ENCODE measurements around the gene GTPBP1.

The GTPBP1 gene

GRCh38 chr22:38761202-38762162 is 55.7 kb downstream of the GTPBP1 start:
- no peak for DNase-seq

- DNase-seq = no peak
Observed at GRCh38 chr22:38762551-38762983, 56.8 kb downstream of the GTPBP1 start.

- DNase-seq = peak; percentile 17
Observed at GRCh38 chr22:38766076-38766777, 60.5 kb downstream of the GTPBP1 start.

- DNase-seq = no peak
Observed at GRCh38 chr22:38767313-38767712, 61.6 kb downstream of the GTPBP1 start.

- DNase-seq = no peak
Observed at GRCh38 chr22:38768036-38768435, 62.3 kb downstream of the GTPBP1 start.

GRCh38 chr22:38770257-38770949 is 64.7 kb downstream of the GTPBP1 start:
- DNase-seq = no peak

- no peak for DNase-seq
Observed at GRCh38 chr22:38772623-38772873, 66.8 kb downstream of the GTPBP1 start.

GRCh38 chr22:38773363-38773946 is 67.7 kb downstream of the GTPBP1 start:
- no peak for DNase-seq

- no peak for DNase-seq
Observed at GRCh38 chr22:38774496-38775166, 68.9 kb downstream of the GTPBP1 start.

- no peak for DNase-seq
Observed at GRCh38 chr22:38775656-38776055, 69.9 kb downstream of the GTPBP1 start.

GRCh38 chr22:38776086-38776485 is 70.3 kb downstream of the GTPBP1 start:
- no peak for DNase-seq

- DNase-seq = no peak
Observed at GRCh38 chr22:38777087-38777671, 71.4 kb downstream of the GTPBP1 start.

GRCh38 chr22:38781033-38781432 is 75.3 kb downstream of the GTPBP1 start:
- DNase-seq = no peak

- DNase-seq = no peak
Observed at GRCh38 chr22:38782402-38783094, 76.8 kb downstream of the GTPBP1 start.
